Measurements from ENCODE around the gene DPYD.

DPYD gene

GRCh38 chr1:97145321-97145956 is 775.4 kb downstream of the DPYD start:
- no peak overlapping the region for H3K27ac ChIP-seq
- H3K36me3 ChIP-seq = no peaks in the 10 kb centered on the region
- no peak for DNase-seq
- H3K4me1 ChIP-seq = no peaks in the 10 kb centered on the region
- H3K4me3 ChIP-seq = no peak overlapping the region
- intact Hi-C loops (cut with DNase I; ENCODE audit: low total_unique reads) = no loop called here
- H3K27me3 ChIP-seq = no peaks in the 10 kb centered on the region
- H3K9me3 ChIP-seq = no peaks in the 10 kb centered on the region
- no peak for TF ChIP-seq CTCF (IDR thresholded peaks at IDR 0.05)

GRCh38 chr1:97144527-97144926 is 776.3 kb downstream of the DPYD start:
- DNase-seq = no peak
- Histone ChIP-seq H3K4me1 (no peaks in the 10 kb centered on the region), H3K4me3 (no peak overlapping the region), H3K27ac (no peak overlapping the region), H3K9me3 (no peaks in the 10 kb centered on the region), H3K36me3 (no peaks in the 10 kb centered on the region), H3K27me3 (no peaks in the 10 kb centered on the region)
- intact Hi-C loops (cut with DNase I; ENCODE audit: low total_unique reads) = no loop called here
- TF ChIP-seq CTCF (IDR thresholded peaks at IDR 0.05) = no peak

GRCh38 chr1:97143236-97143882 is 777.5 kb downstream of the DPYD start:
- Histone ChIP-seq H3K4me3 (no peak overlapping the region), H3K27ac (no peak overlapping the region), H3K9me3 (no peaks in the 10 kb centered on the region), H3K36me3 (no peaks in the 10 kb centered on the region), H3K4me1 (peaks cover 0 to 4% (median 0%) of the 10 kb centered on the region in 4 donors), H3K27me3 (no peaks in the 10 kb centered on the region)
- no peak for DNase-seq
- intact Hi-C loops (cut with DNase I; ENCODE audit: low total_unique reads) = no loop called here
- no peak for TF ChIP-seq CTCF (IDR thresholded peaks at IDR 0.05)

GRCh38 chr1:97140611-97141010 is 780.2 kb downstream of the DPYD start:
- no peak overlapping the region for H3K27ac ChIP-seq
- peaks cover 0 to 6% (median 0%) of the 10 kb centered on the region in 4 donors for H3K4me1 ChIP-seq
- no peak for DNase-seq
- H3K27me3 ChIP-seq = no peaks in the 10 kb centered on the region
- H3K9me3 ChIP-seq = no peaks in the 10 kb centered on the region
- intact Hi-C loops (cut with DNase I; ENCODE audit: low total_unique reads) = no loop called here
- H3K4me3 ChIP-seq = no peak overlapping the region
- no peak for TF ChIP-seq CTCF (IDR thresholded peaks at IDR 0.05)
- no peaks in the 10 kb centered on the region for H3K36me3 ChIP-seq

GRCh38 chr1:97139512-97139911 is 781.3 kb downstream of the DPYD start:
- intact Hi-C loops (cut with DNase I; ENCODE audit: low total_unique reads) = no loop called here
- no peak overlapping the region for H3K4me3 ChIP-seq
- peaks cover 0 to 6% (median 0%) of the 10 kb centered on the region in 4 donors for H3K4me1 ChIP-seq
- no peaks in the 10 kb centered on the region for H3K27me3 ChIP-seq
- no peak for TF ChIP-seq CTCF (IDR thresholded peaks at IDR 0.05)
- no peaks in the 10 kb centered on the region for H3K36me3 ChIP-seq
- no peak overlapping the region for H3K27ac ChIP-seq
- no peak for DNase-seq
- H3K9me3 ChIP-seq = no peaks in the 10 kb centered on the region
